Anterior cingulate cortex (tissue), 58 donors: Measurements from ENCODE around the gene HPSE2.
"Not testable (repeated sequence)": the region's sequence is repeated elsewhere in the genome, so short reads cannot be mapped to it uniquely, and the experiment has no call there.

Experiments used
- DNase-seq, 58 donors: peaks; one replicate each; lab custom pipeline; 2025; lab: John Stamatoyannopoulos, UW

The HPSE2 gene

DNA sequence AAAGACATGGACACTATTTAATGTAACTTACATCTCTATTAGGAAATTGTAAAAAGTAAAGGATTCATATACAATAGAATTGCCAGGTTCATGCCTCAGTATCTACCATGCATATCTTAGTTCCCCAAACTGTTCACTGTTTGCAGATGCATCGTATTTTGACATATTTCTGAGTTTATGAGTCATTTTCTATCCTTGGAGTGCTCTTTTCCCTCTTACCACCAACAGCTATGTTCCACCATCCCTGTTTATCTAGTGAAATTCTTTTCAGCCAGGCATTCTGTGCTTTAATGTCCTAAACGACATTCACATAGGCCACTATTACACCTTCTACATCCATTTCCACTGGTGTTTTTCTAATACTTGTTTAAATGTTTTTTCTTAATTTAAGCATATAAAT is 649.6 kb downstream of the HPSE2 start:
- DNase-seq, result no peak

DNA sequence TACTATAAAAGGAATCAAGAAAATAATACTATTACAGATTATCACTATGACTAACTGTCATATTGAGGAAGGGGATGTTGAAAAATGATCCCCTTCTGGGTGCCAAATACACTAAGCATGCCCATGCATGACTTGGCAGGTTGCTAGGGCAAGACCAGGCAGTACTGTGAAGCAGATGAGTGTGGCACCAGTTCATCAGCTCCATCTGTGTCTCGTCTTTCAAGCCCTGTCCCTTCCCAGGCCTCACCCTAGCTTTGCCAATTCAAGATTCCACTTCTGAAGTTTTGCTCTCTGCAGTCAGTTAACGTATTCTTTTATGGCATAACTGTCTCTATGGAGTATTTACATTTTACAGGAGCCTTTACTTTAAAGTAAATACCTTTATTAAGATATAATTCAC is 653.3 kb downstream of the HPSE2 start:
- no peak for DNase-seq

DNA sequence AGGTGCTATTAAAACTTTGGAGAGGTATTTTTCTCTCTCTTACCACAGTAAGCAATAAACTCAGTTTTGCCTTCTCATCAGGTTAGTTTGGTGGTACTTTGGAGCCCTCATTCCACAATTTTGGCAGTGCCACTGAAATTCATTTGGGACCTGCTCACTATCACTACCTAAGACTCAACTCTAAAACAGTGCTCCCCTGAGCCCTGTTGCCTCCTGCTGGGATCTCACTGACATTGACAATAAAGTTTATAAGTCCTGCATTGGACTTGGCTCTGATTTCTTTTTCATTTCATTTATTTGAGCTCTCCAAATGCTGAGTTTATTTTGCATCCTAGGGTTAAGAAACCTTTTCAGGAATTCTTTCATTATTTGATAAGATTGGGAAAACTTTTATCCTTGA is 658.1 kb downstream of the HPSE2 start:
- DNase-seq, result no peak

DNA sequence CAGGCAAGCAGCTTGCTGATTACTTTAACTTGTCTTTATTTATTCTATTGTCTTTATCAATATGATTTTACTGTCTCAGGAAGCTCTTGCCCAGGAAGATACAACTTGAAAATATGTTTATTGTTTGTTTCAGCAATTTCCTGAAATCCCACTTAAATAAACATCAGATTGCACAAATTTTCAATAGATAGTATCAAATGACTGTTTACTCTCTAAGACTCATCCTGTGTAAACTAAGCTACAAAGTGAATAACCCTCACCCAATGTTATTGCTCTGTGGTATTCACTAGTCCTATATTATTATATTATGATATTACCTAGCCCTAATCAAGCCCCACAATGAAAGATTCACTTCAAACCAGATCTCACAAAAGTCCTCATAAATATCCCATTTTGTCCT is 658.5 kb downstream of the HPSE2 start:
- DNase-seq, result no peak

DNA sequence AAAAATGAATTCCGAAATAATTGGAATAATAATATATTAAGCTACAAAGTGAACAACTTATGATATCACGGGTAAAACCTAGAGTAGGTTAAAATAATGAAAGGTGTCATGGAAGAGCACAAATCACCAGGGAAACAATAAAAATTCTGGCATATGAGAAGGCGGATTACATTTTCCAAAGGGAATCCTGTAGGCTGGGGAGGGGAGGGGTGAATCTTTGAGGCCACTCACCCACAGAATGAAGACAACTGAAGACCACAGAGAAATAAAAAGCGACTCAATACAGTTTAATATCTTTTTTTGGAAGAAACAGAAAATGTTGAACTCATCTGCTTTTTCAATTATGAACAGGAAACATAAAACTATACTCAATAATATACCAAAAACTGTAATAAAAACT is 659.6 kb downstream of the HPSE2 start:
- no peak for DNase-seq

DNA sequence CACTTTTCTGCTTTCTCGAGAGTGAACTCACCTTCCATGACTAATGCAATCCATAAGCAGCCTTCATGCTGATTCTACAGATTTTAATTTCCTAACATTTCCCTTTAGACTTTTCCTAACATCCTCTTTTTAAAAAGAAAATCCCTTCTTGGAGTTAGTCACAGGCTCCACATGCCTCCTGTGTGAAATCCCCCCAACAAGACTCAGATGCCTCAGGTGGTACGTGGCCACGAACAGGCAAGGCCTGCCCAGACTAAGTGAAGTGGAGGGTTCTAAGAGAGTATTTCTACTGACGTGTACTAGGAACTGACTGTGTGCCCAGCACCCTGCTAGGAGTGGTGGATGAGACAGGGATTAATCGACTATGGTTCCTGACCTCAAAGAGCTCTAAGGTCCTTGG is 663.1 kb downstream of the HPSE2 start:
- no peak for DNase-seq

DNA sequence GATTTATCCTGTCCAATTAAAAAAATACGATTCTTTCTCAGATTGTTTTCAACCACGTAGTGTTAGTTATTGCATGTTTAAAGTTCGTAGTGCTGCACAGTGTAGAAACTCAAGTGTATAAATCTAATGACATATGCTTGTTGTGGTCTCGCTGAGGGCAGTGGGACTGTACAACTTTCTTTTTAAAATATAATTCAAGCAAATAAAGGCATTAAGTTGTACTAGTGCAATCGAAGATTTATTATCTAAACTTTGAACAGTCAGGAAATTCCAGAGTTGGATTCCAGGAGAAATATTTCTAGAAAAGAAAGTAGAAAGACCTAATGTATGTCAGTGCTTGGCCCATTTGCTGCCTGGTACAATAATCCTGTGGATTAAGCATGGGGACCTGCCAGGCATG is 664.8 kb downstream of the HPSE2 start:
- no peak for DNase-seq

DNA sequence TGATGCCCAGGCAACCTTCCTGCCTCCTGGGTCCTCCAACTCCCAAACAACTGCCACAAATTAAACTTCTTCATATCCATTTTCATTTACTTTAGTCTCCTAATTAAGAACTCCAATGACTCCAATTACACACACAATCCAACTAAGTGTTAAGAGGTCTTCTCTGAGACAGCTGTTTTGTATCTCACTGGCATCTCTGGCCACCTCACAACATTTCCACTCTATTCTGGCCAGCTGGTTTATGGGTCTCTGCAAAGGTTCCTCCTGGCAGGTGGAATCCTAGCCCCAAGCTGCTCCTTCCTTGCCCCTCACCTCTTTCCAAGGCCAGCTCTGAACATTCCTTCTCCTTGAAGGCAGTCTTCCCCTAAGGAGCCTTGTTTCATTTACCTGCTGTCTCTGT is 665.8 kb downstream of the HPSE2 start:
- DNase-seq, result no peak

DNA sequence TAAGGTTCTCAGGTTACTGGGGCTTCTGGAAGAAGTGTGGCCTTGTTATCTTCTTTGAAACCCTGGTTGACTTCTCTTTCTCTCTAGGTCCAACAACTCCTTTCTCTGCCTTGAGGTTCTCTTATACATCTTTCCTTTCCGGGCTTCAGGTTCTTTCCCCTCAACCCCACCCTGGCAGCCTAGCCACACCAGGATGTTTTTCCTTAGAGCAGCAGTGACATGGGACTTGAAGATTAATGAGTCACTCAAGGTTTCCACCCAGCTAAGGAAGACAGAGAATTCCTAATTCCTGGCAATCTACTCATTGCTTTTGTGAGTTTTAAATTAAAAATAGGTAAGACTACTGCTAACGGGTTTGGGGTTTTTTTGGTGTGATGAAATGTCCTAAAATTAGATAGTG is 667.1 kb downstream of the HPSE2 start:
- DNase-seq, result no peak

DNA sequence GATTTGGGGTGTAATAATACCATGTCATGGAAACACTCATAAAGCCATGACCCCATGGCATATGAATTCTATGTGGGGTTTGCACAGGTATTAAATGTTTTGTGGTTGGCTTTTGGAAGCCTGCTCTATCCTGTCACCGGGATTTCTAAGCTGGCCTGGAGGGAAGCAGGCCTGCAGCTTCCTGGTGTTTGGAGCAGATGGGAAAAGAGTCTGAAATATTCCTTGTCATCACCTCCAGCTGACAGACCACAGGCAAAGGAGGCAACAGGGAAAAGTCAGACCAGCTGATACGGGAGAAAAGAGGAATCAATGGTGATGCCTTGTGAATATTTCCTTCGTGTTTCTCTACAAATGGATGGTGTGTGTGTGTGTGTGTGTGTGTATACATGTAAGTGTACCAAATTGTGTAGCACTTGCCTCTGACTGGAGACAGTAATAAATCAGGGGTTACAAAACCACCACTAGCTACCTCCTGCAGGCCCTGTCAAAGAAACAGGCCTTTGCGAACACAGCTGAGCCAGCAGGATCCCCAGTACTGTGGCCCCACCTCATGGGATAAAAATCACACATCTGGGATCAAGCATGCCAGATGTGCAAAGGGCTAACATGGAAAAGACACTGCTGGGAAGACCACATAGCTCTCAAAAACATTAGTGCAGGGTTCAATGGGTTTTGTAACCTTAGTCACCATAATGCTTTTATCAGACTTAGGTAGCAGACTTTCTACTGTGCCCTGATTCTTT is 668.1 kb downstream of the HPSE2 start:
- DNase-seq, result no peak

DNA sequence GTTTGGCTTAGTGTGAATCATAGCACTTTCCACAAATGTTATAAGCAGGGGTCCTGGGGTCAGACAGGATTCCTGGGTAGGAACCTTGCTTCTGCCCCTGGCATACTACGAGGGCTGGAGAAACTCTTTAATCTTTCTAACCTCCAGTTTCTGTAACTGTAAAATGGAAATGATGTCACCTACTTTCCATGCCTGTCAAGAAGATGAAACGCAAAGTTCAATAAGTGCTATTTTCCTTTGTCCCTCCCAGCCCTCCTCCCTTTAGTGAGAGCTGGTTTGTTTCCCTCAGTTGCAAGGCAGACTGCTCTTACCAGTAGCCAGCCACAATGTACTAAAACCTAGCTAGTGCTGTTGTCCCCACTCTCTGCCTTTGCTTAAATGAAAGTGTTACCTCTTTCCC is 671.8 kb downstream of the HPSE2 start:
- DNase-seq, result no peak

DNA sequence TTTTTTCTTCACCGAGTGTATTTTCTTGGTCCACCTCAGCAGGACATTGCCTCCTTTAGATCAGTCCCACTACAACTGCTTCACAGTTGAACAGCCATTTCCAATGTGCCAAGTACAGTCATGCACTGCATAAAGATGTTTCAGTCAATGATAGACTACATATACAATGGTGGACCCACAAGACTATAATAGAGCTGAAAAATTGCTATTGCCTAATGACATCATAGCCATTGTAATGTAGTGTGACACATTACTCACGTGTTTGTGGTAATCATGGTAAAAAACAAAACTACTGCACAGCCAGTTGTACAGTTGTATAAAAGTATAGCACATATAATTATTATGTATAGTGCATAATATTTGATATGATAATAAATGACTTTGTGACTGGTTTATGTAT is 675.1 kb downstream of the HPSE2 start:
- no peak for DNase-seq

DNA sequence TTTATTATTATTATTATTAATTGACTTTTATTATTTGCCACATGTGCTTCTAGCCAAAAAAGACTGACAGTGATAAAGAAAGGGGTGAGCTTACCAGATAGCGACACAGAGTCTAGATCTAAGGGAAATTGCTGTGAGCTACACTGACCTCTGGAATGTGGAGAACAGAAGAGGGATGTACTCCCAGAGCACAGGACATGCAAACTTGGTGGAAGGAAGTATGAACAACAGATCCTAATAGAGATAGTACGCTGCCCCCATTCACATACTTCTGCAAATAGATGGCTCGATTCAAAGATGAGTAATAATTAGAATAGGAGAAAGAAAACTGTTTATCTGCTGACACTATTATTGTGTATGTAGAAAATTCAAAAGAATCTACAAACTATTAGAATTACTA is 679.6 kb downstream of the HPSE2 start:
- no peak for DNase-seq

DNA sequence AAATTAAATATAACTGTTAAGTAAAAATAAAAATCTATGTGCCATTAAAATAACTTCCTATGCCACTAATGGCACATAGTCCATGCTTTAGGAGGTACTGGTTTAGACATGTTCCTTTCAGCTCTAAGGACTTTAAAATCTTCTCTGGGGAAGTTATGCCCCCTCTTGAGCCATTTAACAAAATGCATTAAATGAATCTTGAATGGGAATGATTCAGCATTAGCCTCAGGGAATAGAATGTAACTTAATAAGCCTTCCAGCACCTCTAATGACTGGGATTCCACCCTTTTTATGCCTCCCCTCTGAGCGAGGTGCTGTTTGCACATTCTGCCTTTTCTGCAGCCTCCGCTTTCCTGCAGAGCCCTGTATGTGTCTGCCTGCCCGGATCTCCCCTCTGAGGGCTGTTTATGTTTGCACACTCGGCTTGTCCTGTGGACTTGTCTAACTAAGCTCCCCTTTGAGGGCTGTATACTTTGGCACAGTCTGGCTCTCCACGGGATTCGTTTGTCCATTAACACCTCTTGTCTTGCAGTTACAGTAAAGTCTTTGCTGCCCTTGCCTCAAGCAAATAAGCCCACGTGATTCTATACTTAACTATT is 680.5 kb downstream of the HPSE2 start:
- no peak for DNase-seq

DNA sequence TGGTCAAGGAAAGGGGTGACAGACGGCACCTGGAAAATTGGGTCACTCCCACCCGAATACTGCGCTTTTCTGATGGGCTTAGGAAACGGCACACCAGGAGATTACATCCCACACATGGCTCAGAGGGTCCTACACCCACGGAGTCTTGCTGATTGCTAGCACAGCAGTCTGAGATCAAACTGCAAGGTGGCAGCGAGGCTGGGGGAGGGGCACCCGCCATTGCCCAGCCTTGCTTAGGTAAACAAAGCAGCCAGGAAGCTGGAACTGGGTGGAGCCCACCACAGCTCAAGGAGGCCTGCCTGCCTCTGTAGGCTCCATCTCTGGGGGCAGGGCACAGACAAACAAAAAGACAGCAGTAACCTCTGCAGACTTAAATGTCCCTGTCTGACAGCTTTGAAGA is 694.1 kb downstream of the HPSE2 start:
- not testable (repeated sequence) for DNase-seq

DNA sequence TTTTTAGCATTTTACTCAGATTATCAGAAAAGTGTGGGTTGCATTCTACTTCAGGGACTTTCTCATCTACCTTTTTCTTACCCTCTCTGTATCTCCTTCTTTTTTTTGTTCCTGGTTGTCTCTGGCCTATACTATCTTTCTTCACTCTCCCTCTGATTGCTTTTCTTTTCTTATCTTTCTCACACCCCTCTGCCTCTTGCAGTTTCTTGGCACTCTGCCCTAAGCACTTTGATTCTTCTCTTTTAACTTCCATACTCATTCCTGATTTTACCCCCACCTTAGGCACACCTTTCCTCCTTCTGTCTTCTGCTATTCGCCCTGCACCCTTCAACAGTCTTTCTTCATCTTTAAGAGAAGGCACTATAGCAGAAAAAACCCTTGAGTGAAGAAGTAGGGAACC is 696.1 kb downstream of the HPSE2 start:
- DNase-seq, result no peak

DNA sequence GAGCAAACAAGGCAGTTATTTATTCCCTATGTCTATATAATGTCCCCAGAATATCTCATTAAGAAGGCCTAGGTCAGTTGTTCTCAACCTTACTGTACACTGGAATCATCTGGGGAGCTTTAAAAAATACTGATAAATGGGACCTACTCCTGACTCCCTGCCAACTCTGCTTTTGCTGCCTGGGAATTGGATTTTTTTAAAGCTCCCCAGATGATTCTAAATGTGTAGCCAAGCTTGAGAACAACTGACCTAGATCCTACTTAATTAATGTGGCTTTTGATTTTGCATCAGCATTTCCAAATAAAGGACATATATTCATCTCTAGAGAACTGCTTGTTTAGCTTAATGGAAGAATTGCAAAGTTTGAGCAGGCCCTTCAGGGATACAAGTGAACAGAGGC is 697.2 kb downstream of the HPSE2 start:
- DNase-seq, result no peak

DNA sequence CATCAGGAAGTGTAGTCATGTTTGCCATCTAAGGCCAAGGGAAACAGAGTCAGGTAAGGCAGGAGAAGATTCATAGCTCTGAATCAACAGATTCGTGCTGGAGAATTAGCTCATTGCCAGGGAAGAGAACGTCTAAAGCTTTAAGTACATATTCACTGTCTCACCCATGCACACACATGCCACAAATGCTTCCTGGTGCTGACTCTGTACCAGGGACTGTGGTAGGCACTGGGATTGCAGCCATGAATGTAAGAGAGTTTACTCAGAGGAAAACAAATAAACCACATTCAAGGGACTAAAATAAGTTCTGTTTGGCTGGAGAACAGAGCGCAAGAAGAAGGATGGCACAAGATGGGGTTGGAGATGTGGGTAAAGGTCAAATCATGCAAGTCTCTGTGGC is 699.1 kb downstream of the HPSE2 start:
- no peak for DNase-seq

DNA sequence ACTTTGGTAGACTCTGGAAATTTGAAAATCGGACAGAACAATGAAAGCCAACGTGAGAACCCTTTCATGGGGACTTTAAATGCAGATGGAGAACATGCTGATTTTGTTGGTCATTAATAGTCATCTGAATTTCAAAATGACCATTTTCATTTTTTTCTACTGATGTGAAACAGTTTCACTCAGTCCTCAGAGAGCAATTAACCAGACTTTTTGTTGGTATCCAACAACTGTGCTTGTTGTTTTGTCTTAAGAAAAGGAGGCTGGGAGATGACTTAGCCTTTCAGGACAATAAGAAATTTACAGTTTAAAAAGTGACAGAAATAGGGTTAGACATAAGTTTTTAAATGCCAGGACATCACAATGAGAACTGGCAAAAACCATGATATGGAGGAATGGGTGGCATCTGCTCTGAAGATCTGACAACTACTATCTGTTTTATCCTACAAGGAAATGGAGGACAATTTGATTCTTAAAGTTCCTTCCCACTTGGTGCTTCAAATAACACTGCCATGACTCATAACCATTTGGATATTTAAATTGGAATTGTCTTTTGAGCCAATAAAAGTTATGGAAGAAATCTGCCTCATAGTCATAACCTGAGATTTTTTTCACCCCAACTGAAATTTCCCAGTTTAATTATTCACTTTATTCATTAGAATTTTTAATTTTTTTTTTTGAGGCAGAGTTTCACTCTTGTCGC is 701.8 kb downstream of the HPSE2 start:
- DNase-seq, result no peak

DNA sequence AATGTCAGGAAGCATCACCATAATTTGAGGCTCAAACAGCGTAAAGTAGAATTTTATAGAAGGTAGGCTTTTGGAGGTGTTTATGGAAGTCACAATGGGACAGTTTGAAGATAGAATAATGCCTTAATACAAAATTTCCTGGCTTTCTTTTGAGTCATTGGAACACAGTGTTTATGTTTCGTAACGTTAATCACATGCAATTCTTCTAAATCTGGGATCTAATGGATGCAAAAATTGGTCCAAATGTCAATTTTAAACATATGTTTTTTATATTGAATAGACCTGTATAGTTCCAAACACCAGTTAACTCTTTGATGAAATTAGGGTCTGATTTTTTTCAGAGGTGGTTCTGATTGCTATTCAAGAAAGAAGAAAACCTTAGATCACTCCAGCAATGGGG is 702.4 kb downstream of the HPSE2 start:
- no peak for DNase-seq

DNA sequence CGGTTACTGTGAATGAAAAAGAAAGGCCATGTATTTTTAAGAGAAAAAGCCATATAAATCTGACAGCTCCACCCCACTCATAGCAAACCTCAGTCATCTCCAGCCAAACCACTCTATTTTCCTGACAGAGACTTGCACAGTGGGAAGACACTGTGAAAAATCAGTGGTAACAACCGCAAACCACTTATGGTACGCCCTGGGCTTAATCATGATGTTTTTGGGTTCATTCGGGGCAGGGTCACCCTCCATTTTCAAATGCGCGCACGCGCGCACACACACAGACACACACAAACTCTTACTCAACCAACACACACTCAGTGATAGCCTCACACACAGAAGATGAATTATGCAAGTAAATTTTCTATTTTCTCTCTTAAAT is 706.9 kb downstream of the HPSE2 start:
- DNase-seq, result no peak

DNA sequence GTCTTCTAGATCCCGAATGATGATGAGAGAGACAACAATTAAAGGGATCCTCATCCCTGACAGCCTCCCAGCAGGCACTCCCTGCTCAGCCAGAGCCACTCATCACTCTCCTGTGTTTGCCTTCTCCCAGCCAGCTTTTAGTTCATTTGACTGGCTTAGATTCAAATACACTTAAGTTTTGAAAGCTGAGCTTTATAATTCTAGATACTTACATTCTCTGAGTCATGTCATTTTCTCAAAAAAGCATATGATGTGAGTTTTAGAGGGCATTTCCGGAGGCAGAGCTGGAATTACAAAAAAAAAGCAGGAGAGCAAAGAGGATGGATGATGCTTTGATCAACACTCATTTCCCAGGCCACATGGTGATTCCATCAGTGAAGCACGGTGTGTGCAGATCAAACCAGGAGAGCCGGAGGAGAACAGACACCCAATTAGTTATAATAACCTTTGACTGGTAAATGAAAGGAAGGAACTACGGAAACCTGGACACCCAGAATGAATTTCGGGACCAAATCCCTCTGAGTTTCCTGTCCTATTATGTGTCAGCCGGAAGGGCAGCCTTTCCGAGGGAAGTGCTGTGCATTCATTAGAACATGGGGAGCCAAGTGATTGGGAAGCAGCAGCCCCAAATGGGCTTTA is 707.4 kb downstream of the HPSE2 start:
- peak in 1 of 58 donors; percentile 1 for DNase-seq
